Fibroblast of the aortic adventitia (primary cell): Measurements from ENCODE around the gene SLC1A5. TPM values are rescaled to one million over a fixed set of nuclear protein-coding genes. Genes with fewer than 3 reads are reported as not detected.

ENCODE experiments used
- DNase-seq: peaks from one replicate; pipeline ENCODE4 v3.0.0-alpha.2; 2010; ENCODE audit warnings: low read depth
- H3K4me3 ChIP-seq: 2 replicates; pipeline ENCODE4 v1.5.1; 2011; ENCODE audit warnings: low read depth, mild to moderate bottlenecking, control low read depth, low read length, moderate library complexity
- total RNA-seq: library from RNA; depleted of rRNA; stranded (reverse); fragments of >200 nt; gene quantifications from 2 replicates; pipeline ENCODE4 v1.2.3, GENCODE V29; 2012; ENCODE audit warnings: low replicate concordance
- TF ChIP-seq, protein P1 (sequence below): IDR thresholded peaks from 2 replicates; pipeline ENCODE4 v1.5.1; 2011; ENCODE audit warnings: mild to moderate bottlenecking, low read length, control low read depth, inconsistent platforms; ENCODE audit not compliant: insufficient read depth

Gene SLC1A5
- total RNA-seq = 84.1 and 158 TPM in 2 replicates

- TF ChIP-seq, protein P1, sequence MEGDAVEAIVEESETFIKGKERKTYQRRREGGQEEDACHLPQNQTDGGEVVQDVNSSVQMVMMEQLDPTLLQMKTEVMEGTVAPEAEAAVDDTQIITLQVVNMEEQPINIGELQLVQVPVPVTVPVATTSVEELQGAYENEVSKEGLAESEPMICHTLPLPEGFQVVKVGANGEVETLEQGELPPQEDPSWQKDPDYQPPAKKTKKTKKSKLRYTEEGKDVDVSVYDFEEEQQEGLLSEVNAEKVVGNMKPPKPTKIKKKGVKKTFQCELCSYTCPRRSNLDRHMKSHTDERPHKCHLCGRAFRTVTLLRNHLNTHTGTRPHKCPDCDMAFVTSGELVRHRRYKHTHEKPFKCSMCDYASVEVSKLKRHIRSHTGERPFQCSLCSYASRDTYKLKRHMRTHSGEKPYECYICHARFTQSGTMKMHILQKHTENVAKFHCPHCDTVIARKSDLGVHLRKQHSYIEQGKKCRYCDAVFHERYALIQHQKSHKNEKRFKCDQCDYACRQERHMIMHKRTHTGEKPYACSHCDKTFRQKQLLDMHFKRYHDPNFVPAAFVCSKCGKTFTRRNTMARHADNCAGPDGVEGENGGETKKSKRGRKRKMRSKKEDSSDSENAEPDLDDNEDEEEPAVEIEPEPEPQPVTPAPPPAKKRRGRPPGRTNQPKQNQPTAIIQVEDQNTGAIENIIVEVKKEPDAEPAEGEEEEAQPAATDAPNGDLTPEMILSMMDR = no peak
- H3K4me3 ChIP-seq = peak within 1 kb of the TSS; percentile 96
- peak; percentile 96 for DNase-seq
Measured at GRCh38 chr19:46788262-46788967, at the start of gene SLC1A5. Gene SLC1A5 (minus strand): TSS chr19:46788594. CDS start chr19:46787965, 629 bp downstream.

DNA sequence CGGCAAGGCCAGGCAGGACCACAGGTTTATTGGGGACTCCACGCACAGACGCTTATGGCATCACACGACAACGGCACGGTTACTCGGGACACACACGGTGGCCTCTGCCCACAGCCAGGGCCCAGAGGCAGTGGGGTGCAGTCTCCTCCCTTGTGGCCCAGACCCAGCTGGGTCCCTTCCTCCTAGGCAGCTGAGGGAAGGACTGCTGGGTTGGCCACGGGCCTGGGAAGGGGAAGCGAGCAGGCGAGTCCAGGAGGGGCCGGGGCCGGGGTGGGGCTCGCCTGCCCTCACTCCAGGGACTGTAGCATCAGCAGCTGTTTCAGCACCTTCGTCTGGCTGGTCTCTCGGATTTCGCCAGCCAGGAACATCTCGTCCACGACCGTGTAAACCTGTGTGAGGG is 49.8 kb upstream of the SLC1A5 start:
- no peak for DNase-seq

DNA sequence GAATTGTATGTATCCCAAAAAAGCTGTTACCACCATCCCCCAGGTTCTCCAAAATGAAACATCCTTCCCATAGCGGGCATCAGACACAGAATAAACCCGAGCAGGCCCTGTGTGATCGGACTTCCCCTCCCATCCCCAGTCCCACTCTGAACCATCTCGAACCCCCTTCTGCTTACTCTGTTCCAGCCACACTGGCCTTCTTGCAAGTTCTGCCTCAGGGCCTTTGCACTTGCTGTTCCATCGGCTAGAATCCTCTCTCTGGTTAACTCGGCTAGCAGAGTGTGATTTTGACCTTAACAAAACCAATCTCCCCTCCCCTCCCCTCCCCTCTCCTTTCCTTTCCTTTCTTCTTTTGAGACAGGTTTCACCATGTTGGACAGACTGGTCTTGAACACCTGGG is 46.6 kb upstream of the SLC1A5 start:
- DNase-seq = no peak
- no peak overlapping the region for H3K4me3 ChIP-seq
- TF ChIP-seq, protein P1 = no peak

More for the DNA sequence above, 49.8 kb upstream of the SLC1A5 start:
- TF ChIP-seq, protein P1 = no peak
- H3K4me3 ChIP-seq = no peak overlapping the region

DNA sequence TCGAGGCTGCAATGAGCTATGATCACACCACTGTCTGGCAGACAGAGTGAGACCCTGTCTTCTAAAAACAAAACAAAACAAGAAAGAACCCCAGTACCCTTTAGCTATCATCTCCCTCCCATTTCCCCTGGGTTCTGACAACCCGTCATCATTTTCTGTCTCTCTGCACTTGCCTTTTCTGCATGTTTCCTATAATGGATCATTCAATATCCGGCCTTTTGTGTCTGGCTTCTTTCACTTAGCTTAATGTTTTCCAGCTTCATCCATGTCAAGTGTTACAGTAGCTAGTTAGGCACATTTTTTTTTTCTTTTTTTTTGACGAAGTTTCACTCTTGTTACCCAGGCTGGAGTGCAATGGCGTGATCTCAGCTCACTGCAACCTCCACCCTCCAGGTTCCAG is 45.7 kb upstream of the SLC1A5 start:
- no peak for DNase-seq
- TF ChIP-seq, protein P1 = no peak
- H3K4me3 ChIP-seq = no peak overlapping the region

GRCh38 chr19:46830864-46831263 is 42.5 kb upstream of the SLC1A5 start:
- H3K4me3 ChIP-seq = no peak overlapping the region
- TF ChIP-seq, protein P1 = no peak
- DNase-seq = no peak

DNA sequence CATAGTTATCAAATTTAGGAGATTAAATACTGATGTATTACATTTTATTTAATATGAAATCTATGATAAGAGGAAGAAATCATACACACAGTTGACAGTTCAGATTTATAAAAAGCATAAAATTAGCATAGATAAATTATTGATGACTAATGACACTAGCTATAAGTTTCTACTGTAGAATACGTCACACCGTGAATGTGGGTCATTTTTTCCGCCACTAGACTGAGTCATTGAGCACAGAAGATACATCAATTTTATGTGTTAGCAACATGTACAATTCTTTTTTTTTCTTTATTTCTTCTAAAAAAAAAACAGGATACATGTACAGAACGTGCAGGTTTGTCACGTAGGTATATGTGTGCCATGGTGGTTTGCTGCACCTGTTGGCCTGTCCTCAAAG is 40.1 kb upstream of the SLC1A5 start:
- H3K4me3 ChIP-seq = no peak overlapping the region
- TF ChIP-seq, protein P1 = no peak
- no peak for DNase-seq

DNA sequence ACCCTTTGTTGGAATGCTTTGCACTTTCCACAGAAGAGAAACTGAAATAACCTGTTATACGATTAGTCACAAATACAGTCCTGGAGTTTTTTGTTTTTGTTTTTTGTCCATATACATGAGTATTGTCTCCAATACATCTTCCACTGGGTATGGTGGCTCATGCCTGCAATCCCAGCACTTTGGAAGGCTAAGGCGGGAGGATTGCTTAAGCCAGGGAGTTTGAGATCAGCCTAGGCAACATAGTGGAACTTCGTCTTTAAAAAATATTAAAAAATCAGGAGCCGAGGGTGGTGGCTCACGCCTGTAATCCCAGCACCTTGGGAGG is 37.3 kb upstream of the SLC1A5 start:
- H3K4me3 ChIP-seq = no peak overlapping the region
- no peak for DNase-seq
- TF ChIP-seq, protein P1 = no peak
